Activated B cell treated with CpG ODN at 0.5 μM for 24 hours (primary cell): ENCODE results near the gene SGK1. TPM values are rescaled to one million over a fixed set of nuclear protein-coding genes. Genes with fewer than 3 reads are reported as not detected.

Experiments used
- ATAC-seq: fragments of 200-7000 bp; cut with Tn5 transposase; one replicate; pipeline ENCODE4 v1.10.0; 2021; ENCODE audit warnings: low read depth, mild to moderate bottlenecking, moderate library complexity
- CTCF ChIA-PET: fragments of 350-600 bp; sonication (Branson Sonifier 250); formaldehyde crosslinking; loops from one replicate; lab custom pipeline; 2021; ENCODE audit warnings: antibody characterized with exemption; lab: Charles Lee
- POLR2A ChIA-PET: fragments of 350-600 bp; sonication (Branson Sonifier 250); formaldehyde crosslinking; loops from one replicate; lab custom pipeline; 2021; ENCODE audit warnings: antibody characterized with exemption; lab: Charles Lee
- DNase-seq: peaks from one replicate; pipeline ENCODE4 v3.0.0; 2022
- H3K27ac Mint-ChIP-seq: one replicate; pipeline ENCODE4 v1.8.0; 2020; ENCODE audit warnings: mixed read lengths
- H3K27me3 Mint-ChIP-seq: one replicate; pipeline ENCODE4 v1.8.0; 2021; ENCODE audit warnings: mixed read lengths
- H3K36me3 Mint-ChIP-seq: one replicate; pipeline ENCODE4 v1.8.0; 2021; ENCODE audit warnings: low read depth, mixed read lengths
- H3K4me1 Mint-ChIP-seq: one replicate; pipeline ENCODE4 v1.8.0; 2021; ENCODE audit warnings: mixed read lengths
- H3K4me3 Mint-ChIP-seq: one replicate; pipeline ENCODE4 v1.8.0; 2020; ENCODE audit warnings: mild to moderate bottlenecking, mixed read lengths
- H3K9me3 Mint-ChIP-seq: one replicate; pipeline ENCODE4 v1.8.0; 2020; ENCODE audit warnings: mixed read lengths
- CTCF ChIP-seq: fragments of 200-600 bp; IDR thresholded peaks from one replicate; pipeline ENCODE4 v1.8.0; 2022; ENCODE audit warnings: antibody characterized with exemption, mild to moderate bottlenecking
- intact Hi-C: fragments of 100-400 bp; cut with micrococcal nuclease; formaldehyde crosslinking; loops from one replicate; pipeline ENCODE4 v1.15.1; 2024
- total RNA-seq: library from RNA; stranded (reverse); gene quantifications from 2 replicates; pipeline ENCODE4 v1.2.3, GENCODE V29; 2022

Gene SGK1
- total RNA-seq, 1 donor from 2014 or later: 36.2 TPM

DNA sequence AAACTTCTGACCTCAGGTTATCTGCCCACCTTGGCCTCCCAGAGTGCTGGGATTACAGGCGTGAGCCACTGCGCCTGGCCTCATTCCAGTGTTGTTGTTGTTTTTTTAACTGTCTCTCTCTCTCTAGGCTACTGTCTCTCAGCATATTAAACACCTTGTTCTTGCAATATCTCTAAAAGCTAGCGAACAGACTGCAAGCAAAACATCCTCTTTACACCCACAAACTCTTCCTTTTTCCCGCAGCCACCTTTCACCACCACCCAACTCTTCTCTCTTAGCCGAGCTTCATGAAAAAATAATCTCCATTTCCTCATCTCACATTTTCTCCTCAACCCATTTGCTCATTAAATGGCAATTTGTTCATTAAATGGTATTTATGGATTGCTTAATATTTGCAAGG is 45.5 kb downstream of the SGK1 start:
- Mint-ChIP-seq H3K36me3 (no peaks in the 10 kb centered on the region), H3K9me3 (no peaks in the 10 kb centered on the region), H3K27ac (no peak overlapping the region), H3K4me3 (no peak overlapping the region), H3K27me3 (no peaks in the 10 kb centered on the region), H3K4me1 (peaks cover 6% of the 10 kb centered on the region)
- intact Hi-C loops: no loop called here
- no peak for TF ChIP-seq CTCF
- POLR2A ChIA-PET: no interaction called here
- DNase-seq: no peak
- no peak for ATAC-seq
- CTCF ChIA-PET: no interaction called here

DNA sequence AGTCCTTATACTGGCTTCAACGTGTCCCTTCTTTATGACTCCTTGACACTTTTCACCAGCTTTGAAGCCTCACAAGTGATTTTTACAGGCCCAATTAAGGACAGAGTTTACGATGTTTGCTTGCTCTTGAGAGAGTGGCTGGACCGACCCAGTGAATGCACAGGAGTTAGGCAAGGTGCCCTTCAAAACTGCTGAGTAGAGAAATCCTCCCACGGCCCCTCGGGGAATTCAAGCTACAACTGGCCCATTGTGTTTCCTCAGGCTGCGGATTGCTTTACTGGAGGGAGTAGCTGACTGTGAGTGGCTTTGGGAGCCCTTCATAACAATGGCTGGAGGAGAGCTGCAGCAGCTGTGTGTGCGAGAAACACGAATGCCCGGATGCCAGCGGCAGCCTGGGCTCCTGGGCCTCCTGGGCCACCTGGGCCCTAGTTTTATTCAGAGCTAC is 50.0 kb downstream of the SGK1 start:
- no peak for TF ChIP-seq CTCF
- ChIA-PET POLR2A (interaction anchor here (0.7 kb wide), 1 partner anchor 20 kb away, joined by 5 read pairs; no protein-coding TSS in a partner anchor), CTCF (no interaction called here)
- Mint-ChIP-seq H3K4me3 (no peak overlapping the region), H3K27me3 (no peaks in the 10 kb centered on the region), H3K9me3 (no peaks in the 10 kb centered on the region), H3K27ac (no peak overlapping the region), H3K36me3 (no peaks in the 10 kb centered on the region), H3K4me1 (peaks cover 6% of the 10 kb centered on the region)
- ATAC-seq: no peak
- intact Hi-C loops: no loop called here
- no peak for DNase-seq

DNA sequence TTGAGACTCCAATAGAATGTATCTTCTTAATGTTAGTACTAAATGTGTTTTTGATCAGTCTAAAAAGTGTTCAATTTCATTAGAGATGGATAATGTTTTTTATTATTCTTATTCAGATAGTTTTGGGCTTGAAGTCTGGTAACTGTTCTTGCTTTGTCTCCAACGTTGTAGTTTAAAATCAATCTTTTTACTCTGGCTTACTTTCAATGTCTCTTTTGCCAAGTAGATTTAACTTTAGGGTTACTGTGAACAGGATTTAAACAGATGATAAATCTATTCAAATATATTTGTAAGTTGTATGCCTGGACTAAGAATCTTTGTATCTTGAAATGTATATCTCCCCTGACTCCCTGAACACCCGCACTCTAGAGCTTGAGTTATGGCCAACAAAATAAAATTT is 51.1 kb downstream of the SGK1 start:
- Mint-ChIP-seq H3K4me1 (peaks cover 2% of the 10 kb centered on the region), H3K9me3 (no peaks in the 10 kb centered on the region), H3K27ac (no peak overlapping the region), H3K27me3 (no peaks in the 10 kb centered on the region), H3K4me3 (no peak overlapping the region), H3K36me3 (no peaks in the 10 kb centered on the region)
- ChIA-PET POLR2A (no interaction called here), CTCF (no interaction called here)
- no peak for ATAC-seq
- no peak for DNase-seq
- intact Hi-C loops: no loop called here
- no peak for TF ChIP-seq CTCF

- no peak overlapping the region for H3K27ac Mint-ChIP-seq
- H3K9me3 Mint-ChIP-seq: no peaks in the 10 kb centered on the region
- no peaks in the 10 kb centered on the region for H3K27me3 Mint-ChIP-seq
- H3K36me3 Mint-ChIP-seq: no peaks in the 10 kb centered on the region
- H3K4me3 Mint-ChIP-seq: no peak overlapping the region
- ChIA-PET CTCF (no interaction called here), POLR2A (interaction anchor here (0.6 kb wide), 1 partner anchor 13 kb away, joined by 10 read pairs; no protein-coding TSS in a partner anchor)
- no peak for DNase-seq
- TF ChIP-seq CTCF: no peak
- no peak for ATAC-seq
- H3K4me1 Mint-ChIP-seq: no peaks in the 10 kb centered on the region
- intact Hi-C loops: no loop called here
Measured at GRCh38 chr6:134261766-134262165, 56.1 kb downstream of the SGK1 start.

DNA sequence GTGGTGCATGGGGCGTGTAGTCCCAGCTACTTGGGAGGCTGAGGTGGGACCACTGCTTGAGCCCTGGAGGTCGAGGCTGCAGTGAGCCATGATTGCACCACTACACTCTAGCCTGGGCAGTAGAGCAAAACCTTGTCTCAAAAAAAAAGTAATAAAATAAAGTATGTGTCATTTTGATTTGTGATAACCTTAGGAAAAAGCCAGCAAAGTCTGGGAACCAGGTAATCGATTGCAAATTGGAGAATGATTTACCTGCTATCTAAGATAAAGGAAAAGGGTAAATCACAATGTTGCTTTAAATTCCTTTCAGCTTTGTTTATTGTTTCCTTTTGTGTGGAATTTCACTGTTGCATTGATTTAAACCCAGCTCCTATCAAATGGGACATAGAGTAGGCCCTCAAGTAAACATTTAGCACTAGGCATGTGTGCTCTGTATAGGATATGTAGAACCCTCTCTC is 59.0 kb downstream of the SGK1 start:
- no peak overlapping the region for H3K4me3 Mint-ChIP-seq
- TF ChIP-seq CTCF: no peak
- DNase-seq (no peak), ATAC-seq (no peak)
- no peaks in the 10 kb centered on the region for H3K27me3 Mint-ChIP-seq
- CTCF ChIA-PET: no interaction called here
- intact Hi-C loops: no loop called here
- no peaks in the 10 kb centered on the region for H3K9me3 Mint-ChIP-seq
- no peaks in the 10 kb centered on the region for H3K4me1 Mint-ChIP-seq
- H3K27ac Mint-ChIP-seq: no peak overlapping the region
- POLR2A ChIA-PET: interaction anchor here (0.6 kb wide), 1 partner anchor 137 kb away, joined by 14 read pairs; no protein-coding TSS in a partner anchor
- H3K36me3 Mint-ChIP-seq: no peaks in the 10 kb centered on the region
